Testis (tissue), 3 donors: ENCODE measurements around the gene SPAG6. TPM values are rescaled to one million over a fixed set of nuclear protein-coding genes. Genes with fewer than 3 reads are reported as not detected.
A peak's percentile ranks its signal among the peaks of the same experiment; 100 is the strongest.

ENCODE experiments used
- DNase-seq: peaks from one replicate; pipeline ENCODE4 v3.0.0-alpha.2; 2019
- H3K27ac ChIP-seq, 2 donors: fragments of 200-600 bp; sonication (generic); one replicate each; pipeline ENCODE4 v1.5.1; 2019
- H3K27me3 ChIP-seq: fragments of 200-600 bp; sonication (generic); one replicate; pipeline ENCODE4 v1.5.1; 2019
- H3K36me3 ChIP-seq: fragments of 200-600 bp; sonication (generic); one replicate; pipeline ENCODE4 v1.5.1; 2017; ENCODE audit warnings: low read depth; ENCODE audit errors: missing control alignments
- H3K4me1 ChIP-seq: fragments of 200-600 bp; sonication (generic); one replicate; pipeline ENCODE4 v1.5.1; 2019
- H3K4me3 ChIP-seq, 2 donors: fragments of 200-600 bp; sonication (generic); one replicate each; pipeline ENCODE4 v1.5.1; 2017 to 2019
- H3K9me3 ChIP-seq: fragments of 200-600 bp; sonication (generic); one replicate; pipeline ENCODE4 v1.5.1; 2017
- CTCF ChIP-seq, 3 experiments: fragments of 450-650 bp in 2 of 3; fragments of 200-600 bp in 1 of 3; sonication (generic) in 1 of 3; IDR thresholded peaks; one replicate each; pipeline ENCODE4 v1.5.1; 2016 to 2019; ENCODE audit warnings: antibody characterized with exemption in 3 of 3, mild to moderate bottlenecking in 2 of 3, moderate library complexity in 1 of 3
- POLR2A ChIP-seq: fragments of 450-650 bp; IDR thresholded peaks from one replicate; pipeline ENCODE4 v1.6.1; 2017; ENCODE audit warnings: antibody characterized with exemption, mild to moderate bottlenecking, moderate library complexity
- WGBS, 2 donors: methylation state at CpG; one replicate each; pipeline ENCODE4 v1.1.5; 2018; 5-methylcytosine and 5-hydroxymethylcytosine counted together
- intact Hi-C: fragments of 100-400 bp; cut with DNase I; formaldehyde crosslinking; loops from one replicate; pipeline ENCODE4 v1.15.1; 2023; ENCODE audit warnings: low total_unique reads
- polyA plus RNA-seq: library from polyadenylated mRNA; stranded (reverse); fragments of 350-450 nt; fragmentation: Illumina TruSeq; extraction: RNeasy Lipid Tissue Mini Kit (QIAGEN cat#74804); gene quantifications from one replicate; pipeline ENCODE4 v1.2.3, GENCODE V29; 2014; ENCODE audit warnings: low read depth, low replicate concordance; ENCODE audit not compliant: insufficient read depth
- total RNA-seq, 2 donors: library from RNA; depleted of rRNA; stranded (reverse); fragments of >200 nt; gene quantifications; one replicate each; pipeline ENCODE4 v1.2.3, GENCODE V29; 2016

Gene SPAG6
- total and polyA plus RNA-seq, 3 donors from 2014 or later, result 77.4 to 258 (median 103) TPM

GRCh38 chr10:22372917-22373316 lies 27.6 kb downstream of the SPAG6 start:
- no peak for TF ChIP-seq CTCF (IDR thresholded peaks at IDR 0.05)
- TF ChIP-seq POLR2A, result no peak
- H3K4me3 ChIP-seq, result no peak overlapping the region
- no peaks in the 10 kb centered on the region for H3K9me3 ChIP-seq
- peaks cover 12% of the 10 kb centered on the region for H3K4me1 ChIP-seq
- 30 to 46% methylated on average over 9 of the region's 9 CpGs for WGBS, 2 donors
- intact Hi-C loops, result no loop called here
- peak overlapping the region in 1 of 2 donors; percentile 40 for H3K27ac ChIP-seq
- DNase-seq, result peak; percentile 92
- no peaks in the 10 kb centered on the region for H3K27me3 ChIP-seq
- H3K36me3 ChIP-seq, result no peaks in the 10 kb centered on the region

DNA sequence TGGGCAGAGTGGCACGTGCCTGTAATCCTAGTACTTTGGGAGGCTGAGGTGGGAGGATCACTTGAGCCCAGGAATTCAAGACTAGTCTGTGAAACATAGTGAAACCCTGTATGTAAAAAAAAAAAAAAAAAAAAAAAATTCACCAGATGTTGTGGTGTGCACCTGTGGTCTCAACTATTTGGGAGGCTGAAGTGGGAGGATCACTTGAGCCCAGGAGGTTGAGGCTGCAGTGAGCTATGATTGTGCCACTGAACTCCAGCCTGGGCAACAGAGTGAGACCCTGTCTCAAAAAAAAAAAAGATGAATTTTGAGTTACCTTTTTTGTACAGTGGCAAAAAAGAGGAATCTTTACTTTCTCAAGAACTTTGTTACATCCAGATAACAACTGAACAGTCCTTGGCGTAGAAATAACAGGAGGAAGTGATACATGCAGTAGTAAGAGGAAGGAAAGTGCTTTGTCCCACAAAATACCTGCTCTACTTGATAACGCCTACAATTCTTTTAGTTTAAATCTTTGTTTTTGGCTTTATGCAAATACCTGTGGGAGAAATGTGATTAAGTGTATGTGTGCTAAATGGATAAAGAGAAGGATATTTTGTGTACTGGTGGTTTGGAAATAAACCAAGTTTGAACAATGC lies 29.3 kb downstream of the SPAG6 start:
- Histone ChIP-seq H3K27me3 (no peaks in the 10 kb centered on the region), H3K9me3 (no peaks in the 10 kb centered on the region), H3K36me3 (no peaks in the 10 kb centered on the region), H3K27ac (no peak overlapping the region), H3K4me1 (peaks cover 12% of the 10 kb centered on the region), H3K4me3 (no peak overlapping the region)
- DNase-seq, result no peak
- 62 to 82% methylated on average over 3 of the region's 3 CpGs for whole genome bisulfite sequencing, 2 donors
- intact Hi-C loops, result no loop called here
- TF ChIP-seq POLR2A, result no peak
- TF ChIP-seq CTCF (IDR thresholded peaks at IDR 0.05), result no peak

DNA sequence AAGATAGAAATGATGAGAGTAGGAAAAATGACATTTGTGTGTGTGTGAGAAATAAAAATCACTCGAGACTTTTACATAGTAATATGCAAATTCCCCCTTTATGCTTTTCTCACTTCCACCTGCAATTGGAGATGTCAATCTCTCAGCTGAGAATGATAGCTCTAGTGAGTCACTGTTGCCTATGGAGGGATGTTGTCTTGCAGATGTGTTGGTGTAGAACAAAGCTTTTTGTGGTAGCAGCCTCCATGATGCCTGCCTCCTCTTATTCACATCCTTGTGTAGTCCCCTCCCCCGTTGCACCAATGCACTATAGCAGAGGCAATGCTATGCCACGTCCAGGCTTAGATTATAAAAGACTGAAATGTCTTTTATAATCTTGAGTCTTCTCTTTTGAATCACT lies 33.8 kb downstream of the SPAG6 start:
- Histone ChIP-seq H3K4me1 (peaks cover 5% of the 10 kb centered on the region), H3K27ac (no peak overlapping the region), H3K9me3 (no peaks in the 10 kb centered on the region), H3K27me3 (no peaks in the 10 kb centered on the region), H3K36me3 (no peaks in the 10 kb centered on the region), H3K4me3 (no peak overlapping the region)
- no peak for TF ChIP-seq CTCF (IDR thresholded peaks at IDR 0.05)
- DNase-seq, result no peak
- WGBS, 2 donors, result 85 to 91% methylated on average over 3 of the region's 3 CpGs
- intact Hi-C loops, result no loop called here

- Histone ChIP-seq H3K9me3 (no peaks in the 10 kb centered on the region), H3K4me3 (no peak overlapping the region), H3K27me3 (no peaks in the 10 kb centered on the region), H3K27ac (no peak overlapping the region), H3K4me1 (peaks cover 5% of the 10 kb centered on the region), H3K36me3 (no peaks in the 10 kb centered on the region)
- intact Hi-C loops, result no loop called here
- no peak for TF ChIP-seq CTCF (IDR thresholded peaks at IDR 0.05)
- TF ChIP-seq POLR2A, result no peak
- WGBS, 2 donors, result 68 to 70% methylated on average over 4 of the region's 4 CpGs
- DNase-seq, result no peak
Measured at GRCh38 chr10:22381262-22381661, 36.0 kb downstream of the SPAG6 start.

DNA sequence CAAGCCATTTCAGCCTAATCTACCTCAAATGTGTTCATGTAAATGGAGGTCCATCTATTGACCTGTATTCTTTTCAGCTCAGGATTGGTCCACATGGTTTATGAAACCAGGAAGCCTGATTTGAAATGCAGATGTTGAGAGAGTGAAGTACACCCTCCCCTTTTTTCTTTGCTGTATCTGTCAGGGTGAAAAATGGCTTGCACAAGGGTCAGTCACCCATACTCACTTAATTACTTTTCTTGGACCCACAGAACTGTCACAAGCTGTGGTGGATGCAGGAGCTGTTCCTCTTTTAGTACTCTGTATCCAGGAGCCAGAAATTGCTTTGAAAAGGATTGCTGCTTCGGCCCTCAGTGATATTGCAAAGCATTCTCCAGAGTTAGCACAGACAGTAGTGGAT lies 41.2 kb downstream of the SPAG6 start:
- no peak for TF ChIP-seq POLR2A
- TF ChIP-seq CTCF (IDR thresholded peaks at IDR 0.05), result no peak
- H3K9me3 ChIP-seq, result no peaks in the 10 kb centered on the region
- H3K4me1 ChIP-seq, result no peaks in the 10 kb centered on the region
- H3K27ac ChIP-seq, result no peak overlapping the region
- no peaks in the 10 kb centered on the region for H3K36me3 ChIP-seq
- DNase-seq, result no peak
- H3K27me3 ChIP-seq, result no peaks in the 10 kb centered on the region
- 67% methylated on average over 1 of the region's 1 CpG for WGBS, 2 donors
- intact Hi-C loops, result no loop called here
- no peak overlapping the region for H3K4me3 ChIP-seq
